ENCODE measurements around the gene JAML. TPM values are rescaled to one million over a fixed set of nuclear protein-coding genes. Genes with fewer than 3 reads are reported as not detected.

The JAML gene
- total RNA-seq, 1 donor, result not detected

DNA sequence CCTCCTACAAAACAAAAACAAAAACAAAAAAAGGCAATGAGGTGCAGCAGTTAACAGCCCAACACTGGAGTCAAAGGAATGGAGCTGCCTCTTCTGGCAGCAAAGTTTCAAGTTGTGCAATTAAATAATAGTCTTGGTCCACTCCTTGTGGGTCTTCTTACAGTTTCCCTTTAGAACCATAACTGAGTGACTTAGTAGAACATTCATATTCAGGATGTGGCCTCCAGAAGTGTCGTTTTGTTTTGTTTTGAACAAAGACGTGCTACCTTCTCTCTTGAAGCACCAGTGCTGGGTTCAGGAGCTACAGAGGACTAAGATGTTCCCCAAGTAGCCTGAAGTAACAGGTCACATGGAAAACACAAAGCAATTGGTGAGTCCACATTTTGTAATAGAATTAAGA, 2.0 kb upstream of the JAML start:
- Histone ChIP-seq H2AFZ (ENCODE audit: low read length) (no peak overlapping the region), H3K27me3 (ENCODE audit: insufficient read depth, low read length) (peaks cover 26% of the 10 kb centered on the region), H3K9me3 (ENCODE audit: low read depth, low read length) (no peaks in the 10 kb centered on the region), H3K79me2 (ENCODE audit: insufficient read depth, low read length) (no peaks in the 10 kb centered on the region), H3K4me2 (ENCODE audit: insufficient read depth, low read length) (no peak overlapping the region), H3K27ac (ENCODE audit: low read depth, low read length) (no peak overlapping the region), H3K36me3 (ENCODE audit: insufficient read depth, low read length) (no peaks in the 10 kb centered on the region), H3K4me1 (ENCODE audit: insufficient read depth, low read length) (no peaks in the 10 kb centered on the region), H4K20me1 (ENCODE audit: insufficient read depth, low read length) (no peaks in the 10 kb centered on the region), H3K4me3 (ENCODE audit: insufficient read depth, low read length) (no peak overlapping the region)
- no peak for DNase-seq (ENCODE audit: insufficient read length, low spot score, missing footprints)
- TF ChIP-seq, protein P1, sequence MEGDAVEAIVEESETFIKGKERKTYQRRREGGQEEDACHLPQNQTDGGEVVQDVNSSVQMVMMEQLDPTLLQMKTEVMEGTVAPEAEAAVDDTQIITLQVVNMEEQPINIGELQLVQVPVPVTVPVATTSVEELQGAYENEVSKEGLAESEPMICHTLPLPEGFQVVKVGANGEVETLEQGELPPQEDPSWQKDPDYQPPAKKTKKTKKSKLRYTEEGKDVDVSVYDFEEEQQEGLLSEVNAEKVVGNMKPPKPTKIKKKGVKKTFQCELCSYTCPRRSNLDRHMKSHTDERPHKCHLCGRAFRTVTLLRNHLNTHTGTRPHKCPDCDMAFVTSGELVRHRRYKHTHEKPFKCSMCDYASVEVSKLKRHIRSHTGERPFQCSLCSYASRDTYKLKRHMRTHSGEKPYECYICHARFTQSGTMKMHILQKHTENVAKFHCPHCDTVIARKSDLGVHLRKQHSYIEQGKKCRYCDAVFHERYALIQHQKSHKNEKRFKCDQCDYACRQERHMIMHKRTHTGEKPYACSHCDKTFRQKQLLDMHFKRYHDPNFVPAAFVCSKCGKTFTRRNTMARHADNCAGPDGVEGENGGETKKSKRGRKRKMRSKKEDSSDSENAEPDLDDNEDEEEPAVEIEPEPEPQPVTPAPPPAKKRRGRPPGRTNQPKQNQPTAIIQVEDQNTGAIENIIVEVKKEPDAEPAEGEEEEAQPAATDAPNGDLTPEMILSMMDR (IDR thresholded peaks at IDR 0.05; ENCODE audit: extremely low read depth, low read depth, low read length), result no peak

- DNase-seq (ENCODE audit: insufficient read length, low spot score, missing footprints), result no peak
- H3K36me3 ChIP-seq (ENCODE audit: insufficient read depth, low read length), result no peaks in the 10 kb centered on the region
- H2AFZ ChIP-seq (ENCODE audit: low read length), result no peak overlapping the region
- H3K4me1 ChIP-seq (ENCODE audit: insufficient read depth, low read length), result no peaks in the 10 kb centered on the region
- H3K4me2 ChIP-seq (ENCODE audit: insufficient read depth, low read length), result no peak overlapping the region
- H3K27ac ChIP-seq (ENCODE audit: low read depth, low read length), result no peak overlapping the region
- peaks cover 26% of the 10 kb centered on the region for H3K27me3 ChIP-seq (ENCODE audit: insufficient read depth, low read length)
- no peaks in the 10 kb centered on the region for H4K20me1 ChIP-seq (ENCODE audit: insufficient read depth, low read length)
- H3K79me2 ChIP-seq (ENCODE audit: insufficient read depth, low read length), result no peaks in the 10 kb centered on the region
- TF ChIP-seq, protein P1 (IDR thresholded peaks at IDR 0.05; ENCODE audit: extremely low read depth, low read depth, low read length), result no peak
- H3K9me3 ChIP-seq (ENCODE audit: low read depth, low read length), result no peaks in the 10 kb centered on the region
- no peak overlapping the region for H3K4me3 ChIP-seq (ENCODE audit: insufficient read depth, low read length)
These were observed 1.5 kb upstream of the JAML start for GRCh38 chr11:118226296-118226695.

DNA sequence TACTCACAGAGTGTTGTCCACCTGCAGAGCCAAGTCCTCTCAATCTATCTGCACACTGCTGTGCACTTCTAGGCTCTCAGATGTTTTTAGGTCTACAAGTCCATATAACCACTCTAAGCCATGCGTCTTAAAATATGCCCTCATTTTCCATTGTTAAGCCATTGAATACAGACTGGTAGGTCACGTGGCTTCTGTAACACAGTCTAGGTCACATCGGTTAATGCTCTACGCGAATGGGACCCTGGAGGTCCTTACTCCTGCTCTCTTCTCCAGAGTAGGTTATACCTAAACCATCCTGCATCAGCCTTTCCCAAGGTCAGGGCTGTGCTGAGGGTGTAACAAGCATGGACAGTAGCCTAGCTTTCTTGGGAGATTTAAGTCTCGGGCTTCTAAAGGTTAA, 819 bp downstream of the JAML start:
- H4K20me1 ChIP-seq (ENCODE audit: insufficient read depth, low read length), result no peaks in the 10 kb centered on the region

DNA sequence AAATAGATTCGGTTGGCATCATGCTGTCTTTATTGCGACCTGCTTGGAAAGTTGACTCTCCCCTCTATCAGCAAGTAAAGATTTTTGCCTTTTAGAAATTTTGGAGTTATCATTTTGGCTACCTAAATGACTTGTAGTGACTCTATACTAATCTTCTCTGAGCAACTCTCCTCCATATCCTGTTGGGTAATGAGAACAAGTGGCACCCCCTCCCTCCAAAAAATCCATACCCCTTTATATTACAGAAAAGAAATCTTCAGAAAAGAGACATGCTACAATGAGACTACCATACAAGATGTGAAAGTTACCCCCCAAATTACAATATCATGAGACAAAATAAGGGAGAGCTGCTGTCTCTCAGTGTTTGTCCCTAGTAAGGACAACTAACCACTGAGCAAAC, 1.2 kb downstream of the JAML start:
- no peaks in the 10 kb centered on the region for H3K36me3 ChIP-seq (ENCODE audit: insufficient read depth, low read length)
- H3K79me2 ChIP-seq (ENCODE audit: insufficient read depth, low read length), result no peaks in the 10 kb centered on the region
- H3K4me3 ChIP-seq (ENCODE audit: insufficient read depth, low read length), result no peak overlapping the region
- no peaks in the 10 kb centered on the region for H4K20me1 ChIP-seq (ENCODE audit: insufficient read depth, low read length)
- no peaks in the 10 kb centered on the region for H3K9me3 ChIP-seq (ENCODE audit: low read depth, low read length)
- no peak overlapping the region for H3K4me2 ChIP-seq (ENCODE audit: insufficient read depth, low read length)
- no peak overlapping the region for H2AFZ ChIP-seq (ENCODE audit: low read length)
- H3K27ac ChIP-seq (ENCODE audit: low read depth, low read length), result no peak overlapping the region
- DNase-seq (ENCODE audit: insufficient read length, low spot score, missing footprints), result no peak
- H3K27me3 ChIP-seq (ENCODE audit: insufficient read depth, low read length), result peaks cover 21% of the 10 kb centered on the region
- TF ChIP-seq, protein P1 (IDR thresholded peaks at IDR 0.05; ENCODE audit: extremely low read depth, low read depth, low read length), result no peak
- H3K4me1 ChIP-seq (ENCODE audit: insufficient read depth, low read length), result no peaks in the 10 kb centered on the region

More for the DNA sequence above, 819 bp downstream of the JAML start:
- TF ChIP-seq, protein P1 (IDR thresholded peaks at IDR 0.05; ENCODE audit: extremely low read depth, low read depth, low read length), result no peak
- no peaks in the 10 kb centered on the region for H3K79me2 ChIP-seq (ENCODE audit: insufficient read depth, low read length)
- peaks cover 21% of the 10 kb centered on the region for H3K27me3 ChIP-seq (ENCODE audit: insufficient read depth, low read length)
- H3K36me3 ChIP-seq (ENCODE audit: insufficient read depth, low read length), result no peaks in the 10 kb centered on the region
- H3K27ac ChIP-seq (ENCODE audit: low read depth, low read length), result no peak overlapping the region
- H3K9me3 ChIP-seq (ENCODE audit: low read depth, low read length), result no peaks in the 10 kb centered on the region
- no peak for DNase-seq (ENCODE audit: insufficient read length, low spot score, missing footprints)
- H3K4me3 ChIP-seq (ENCODE audit: insufficient read depth, low read length), result no peak overlapping the region
- no peak overlapping the region for H2AFZ ChIP-seq (ENCODE audit: low read length)
- no peak overlapping the region for H3K4me2 ChIP-seq (ENCODE audit: insufficient read depth, low read length)
- H3K4me1 ChIP-seq (ENCODE audit: insufficient read depth, low read length), result no peaks in the 10 kb centered on the region

All from osteoblast (primary cell).